OCI-LY3 (cell line): ENCODE data around the gene FOSL2.

Experiments used
- EZH2phosphoT487 ChIP-seq: fragments of 200-600 bp; shearing (Covaris generic); IDR thresholded peaks from 2 replicates; pipeline ENCODE4 v1.6.1; 2018; ENCODE audit warnings: antibody characterized with exemption, mixed run types, low read depth
- TF ChIP-seq, protein P1 (sequence below): fragments of 200-600, 300-600 bp; sonication (generic); IDR thresholded peaks from 2 replicates; pipeline ENCODE4 v1.5.1; 2014; ENCODE audit warnings: antibody characterized with exemption, low read length, low read depth

DNA sequence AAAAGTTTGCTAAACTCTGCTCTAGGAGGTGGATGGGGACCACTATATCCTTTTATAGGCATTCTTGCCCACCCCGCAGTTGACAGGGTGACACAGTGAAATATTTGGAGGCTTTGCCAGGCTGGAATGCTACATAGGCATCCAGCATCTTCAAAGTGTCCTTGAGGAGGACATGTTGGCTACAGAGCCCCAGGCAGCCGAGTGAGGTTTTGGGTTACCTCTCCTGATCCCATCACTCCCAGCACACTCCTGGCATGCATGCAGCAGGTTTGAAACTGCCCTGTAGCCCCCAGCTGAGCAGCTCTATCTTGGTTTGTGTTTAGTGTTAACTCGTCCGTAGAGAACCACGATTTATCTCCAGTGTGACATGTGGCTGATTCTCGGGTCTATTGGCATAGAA is 7.3 kb downstream of the FOSL2 start:
- TF ChIP-seq, protein P1, sequence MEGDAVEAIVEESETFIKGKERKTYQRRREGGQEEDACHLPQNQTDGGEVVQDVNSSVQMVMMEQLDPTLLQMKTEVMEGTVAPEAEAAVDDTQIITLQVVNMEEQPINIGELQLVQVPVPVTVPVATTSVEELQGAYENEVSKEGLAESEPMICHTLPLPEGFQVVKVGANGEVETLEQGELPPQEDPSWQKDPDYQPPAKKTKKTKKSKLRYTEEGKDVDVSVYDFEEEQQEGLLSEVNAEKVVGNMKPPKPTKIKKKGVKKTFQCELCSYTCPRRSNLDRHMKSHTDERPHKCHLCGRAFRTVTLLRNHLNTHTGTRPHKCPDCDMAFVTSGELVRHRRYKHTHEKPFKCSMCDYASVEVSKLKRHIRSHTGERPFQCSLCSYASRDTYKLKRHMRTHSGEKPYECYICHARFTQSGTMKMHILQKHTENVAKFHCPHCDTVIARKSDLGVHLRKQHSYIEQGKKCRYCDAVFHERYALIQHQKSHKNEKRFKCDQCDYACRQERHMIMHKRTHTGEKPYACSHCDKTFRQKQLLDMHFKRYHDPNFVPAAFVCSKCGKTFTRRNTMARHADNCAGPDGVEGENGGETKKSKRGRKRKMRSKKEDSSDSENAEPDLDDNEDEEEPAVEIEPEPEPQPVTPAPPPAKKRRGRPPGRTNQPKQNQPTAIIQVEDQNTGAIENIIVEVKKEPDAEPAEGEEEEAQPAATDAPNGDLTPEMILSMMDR = no peak
- no peak for TF ChIP-seq EZH2phosphoT487
